AG04449 (cell line): Measurements from ENCODE around the gene MAPK8.

ENCODE experiments used
- CTCF ChIA-PET: fragments of 350-600 bp; formaldehyde crosslinking; extraction: SDS; loops from one replicate; lab custom pipeline; 2021; ENCODE audit warnings: antibody characterized with exemption; lab: Yijun Ruan, JAX
- POLR2A ChIA-PET: fragments of 400-600, 350-600 bp; formaldehyde crosslinking; extraction: SDS; loops from one replicate; lab custom pipeline; 2020; ENCODE audit warnings: antibody characterized with exemption, inconsistent platforms; lab: Yijun Ruan, JAX
- DNase-seq: peaks from one replicate; pipeline ENCODE4 v3.0.0-alpha.2; 2010; ENCODE audit warnings: low read depth, low spot score
- H3K4me3 ChIP-seq: 2 replicates; pipeline ENCODE4 v1.5.1; 2011; ENCODE audit warnings: low read depth, mild to moderate bottlenecking, control low read depth, low read length
- TF ChIP-seq, protein P1 (sequence below): IDR thresholded peaks from one replicate; pipeline ENCODE4 v1.5.1; 2011; ENCODE audit warnings: mild to moderate bottlenecking, moderate library complexity, low read length, control low read depth, inconsistent platforms; ENCODE audit not compliant: insufficient read depth; ENCODE audit errors: missing control alignments

Gene MAPK8

DNA sequence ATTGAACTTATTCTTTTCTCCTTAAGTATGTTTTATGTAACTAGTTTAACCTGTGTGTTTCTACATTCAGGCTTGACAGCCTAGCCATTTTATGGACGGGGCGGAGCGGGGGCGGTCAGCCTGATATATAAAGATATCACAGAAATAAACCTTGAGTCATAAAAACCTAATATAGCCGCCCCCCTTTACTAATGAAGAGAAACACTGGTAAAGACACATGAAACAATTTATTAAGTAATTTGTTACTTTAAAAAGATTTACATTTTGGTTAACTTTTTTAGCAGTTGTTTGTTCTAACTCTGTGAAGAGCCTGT is 84.0 kb downstream of the MAPK8 start:
- no peak overlapping the region for H3K4me3 ChIP-seq
- DNase-seq, result no peak
- CTCF ChIA-PET, result interaction anchor here (1.7 to 2.5 kb wide), 2 partner anchors 27 to 266 kb away, joined by 3 to 9 read pairs; no protein-coding TSS in a partner anchor
- POLR2A ChIA-PET, result no interaction called here
- TF ChIP-seq, protein P1, sequence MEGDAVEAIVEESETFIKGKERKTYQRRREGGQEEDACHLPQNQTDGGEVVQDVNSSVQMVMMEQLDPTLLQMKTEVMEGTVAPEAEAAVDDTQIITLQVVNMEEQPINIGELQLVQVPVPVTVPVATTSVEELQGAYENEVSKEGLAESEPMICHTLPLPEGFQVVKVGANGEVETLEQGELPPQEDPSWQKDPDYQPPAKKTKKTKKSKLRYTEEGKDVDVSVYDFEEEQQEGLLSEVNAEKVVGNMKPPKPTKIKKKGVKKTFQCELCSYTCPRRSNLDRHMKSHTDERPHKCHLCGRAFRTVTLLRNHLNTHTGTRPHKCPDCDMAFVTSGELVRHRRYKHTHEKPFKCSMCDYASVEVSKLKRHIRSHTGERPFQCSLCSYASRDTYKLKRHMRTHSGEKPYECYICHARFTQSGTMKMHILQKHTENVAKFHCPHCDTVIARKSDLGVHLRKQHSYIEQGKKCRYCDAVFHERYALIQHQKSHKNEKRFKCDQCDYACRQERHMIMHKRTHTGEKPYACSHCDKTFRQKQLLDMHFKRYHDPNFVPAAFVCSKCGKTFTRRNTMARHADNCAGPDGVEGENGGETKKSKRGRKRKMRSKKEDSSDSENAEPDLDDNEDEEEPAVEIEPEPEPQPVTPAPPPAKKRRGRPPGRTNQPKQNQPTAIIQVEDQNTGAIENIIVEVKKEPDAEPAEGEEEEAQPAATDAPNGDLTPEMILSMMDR, result no peak

GRCh38 chr10:48390933-48391845 is 84.7 kb downstream of the MAPK8 start:
- DNase-seq, result no peak
- TF ChIP-seq, protein P1, result no peak
- POLR2A ChIA-PET, result no interaction called here
- H3K4me3 ChIP-seq, result no peak overlapping the region
- CTCF ChIA-PET, result interaction anchor here (1.1 to 2.5 kb wide), 3 partner anchors 9 to 265 kb away, joined by 3 to 9 read pairs (median 3); no protein-coding TSS in a partner anchor

GRCh38 chr10:48391994-48392393 is 85.5 kb downstream of the MAPK8 start:
- TF ChIP-seq, protein P1, result no peak
- CTCF ChIA-PET, result interaction anchor here (1.1 to 2.5 kb wide), 4 partner anchors 8 to 266 kb away, joined by 3 to 9 read pairs (median 4); no protein-coding TSS in a partner anchor
- no peak overlapping the region for H3K4me3 ChIP-seq
- DNase-seq, result no peak
- POLR2A ChIA-PET, result no interaction called here

- POLR2A ChIA-PET, result no interaction called here
- H3K4me3 ChIP-seq, result no peak overlapping the region
- TF ChIP-seq, protein P1, result no peak
- DNase-seq, result no peak
- CTCF ChIA-PET, result interaction anchor here (1.2 to 1.6 kb wide), 2 partner anchors 258 to 260 kb away, joined by 3 to 5 read pairs; no protein-coding TSS in a partner anchor
These were observed 91.8 kb downstream of the MAPK8 start for GRCh38 chr10:48398261-48398660.

DNA sequence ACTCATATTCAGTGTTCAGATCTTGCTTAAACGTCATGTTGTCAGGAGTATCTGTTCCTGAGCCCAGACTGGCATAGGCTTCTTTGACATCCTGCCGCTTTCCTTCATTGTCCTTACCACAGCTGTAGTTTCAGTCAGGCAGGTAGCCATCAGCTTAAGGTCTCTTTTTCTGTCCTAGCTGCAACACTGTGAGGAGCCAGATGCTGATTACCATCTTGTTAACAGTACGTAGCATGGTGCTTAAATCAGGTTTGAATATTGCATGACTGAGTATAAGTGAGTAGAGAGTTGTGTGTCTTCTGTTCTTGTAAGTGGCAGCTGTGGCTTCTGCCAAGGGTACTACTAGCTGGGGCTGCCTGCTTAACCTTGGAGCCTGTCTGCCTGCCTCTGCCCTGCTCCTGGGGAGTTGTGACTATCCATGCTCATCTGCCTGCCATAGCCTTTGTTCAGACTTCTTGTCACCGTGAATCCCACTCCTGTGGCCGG is 92.6 kb downstream of the MAPK8 start:
- POLR2A ChIA-PET, result no interaction called here
- CTCF ChIA-PET, result interaction anchor here (1.0 to 1.4 kb wide), 3 partner anchors 15 to 257 kb away, joined by 3 to 4 read pairs (median 3); no protein-coding TSS in a partner anchor
- DNase-seq, result no peak
- TF ChIP-seq, protein P1, result no peak
- no peak overlapping the region for H3K4me3 ChIP-seq

- CTCF ChIA-PET, result interaction anchor here (0.9 to 1.4 kb wide), 5 partner anchors 8 to 256 kb away, joined by 3 to 4 read pairs (median 3); no protein-coding TSS in a partner anchor
These were observed 93.1 kb downstream of the MAPK8 start for GRCh38 chr10:48399551-48399950.

More at GRCh38 chr10:48399551-48399950, 93.1 kb downstream of the MAPK8 start:
- TF ChIP-seq, protein P1, result no peak
- no peak for DNase-seq
- POLR2A ChIA-PET, result no interaction called here
- H3K4me3 ChIP-seq, result no peak overlapping the region
